Measurements from ENCODE around the gene DNMT3A.

DNA sequence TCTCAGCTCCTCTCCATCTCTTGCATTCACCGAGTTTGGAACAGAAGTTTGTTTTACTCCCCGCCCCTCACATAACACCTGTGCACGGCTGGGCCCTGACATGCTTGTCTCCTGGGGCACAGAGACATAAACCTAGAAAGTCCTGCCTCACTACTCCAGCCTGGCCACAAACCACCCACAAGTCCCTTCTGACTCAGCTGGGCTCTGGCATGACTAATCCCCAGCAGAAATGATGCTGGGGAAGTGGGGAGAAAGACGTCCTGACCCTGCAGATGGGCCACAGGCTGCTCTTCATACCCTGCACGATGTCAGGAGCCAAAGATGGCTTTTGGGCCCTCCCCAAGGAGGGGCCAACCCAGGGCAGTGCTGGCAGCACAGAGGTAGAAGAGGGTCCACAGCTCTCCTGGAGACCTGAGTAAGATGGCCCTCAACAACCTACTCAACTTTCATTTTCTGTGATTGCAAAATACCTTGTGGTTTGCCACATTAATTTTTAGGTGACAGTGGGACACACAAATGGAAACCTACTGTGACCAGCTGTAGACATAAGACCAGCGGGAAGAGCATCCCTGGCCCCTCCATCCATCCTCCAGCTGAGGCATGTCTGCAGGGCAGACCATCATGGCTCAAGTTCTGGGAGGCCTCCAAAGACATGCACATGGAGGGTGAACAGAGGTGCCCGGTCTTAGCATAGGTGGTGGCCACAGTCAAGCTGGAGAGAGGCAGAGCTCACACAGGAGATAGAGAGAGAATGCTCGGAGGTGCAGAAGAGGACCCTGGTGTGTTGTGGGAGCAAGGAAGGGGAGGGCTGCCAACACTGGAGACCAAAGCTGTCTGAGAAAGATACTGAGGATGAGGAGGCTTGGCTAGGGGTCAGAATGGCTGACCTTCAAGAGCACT lies 40.0 kb downstream of the DNMT3A start:
- TF ChIP-seq POLR2A (IDR thresholded peaks at IDR 0.05; ENCODE audit: low read depth, low read length): 0 out of 2 replicates have a peak, but pooled peaks have one; percentile 41
- TF ChIP-seq SPI1 (IDR thresholded peaks at IDR 0.05; ENCODE audit: low read depth, low read length): peak; percentile 92
- TF ChIP-seq POLR2AphosphoS5 (IDR thresholded peaks at IDR 0.05; ENCODE audit: low read depth, low read length): peak; percentile 64; the same call in 1 of the 2 replicates
- 0 out of 2 replicates have a peak, but pooled peaks have one; percentile 3 for TF ChIP-seq TAF1 (IDR thresholded peaks at IDR 0.05; ENCODE audit: low read depth, low read length)

All from GM12891 (cell line).